HepG2 (cell line): ENCODE results near the gene KREMEN1. TPM values are rescaled to one million over a fixed set of nuclear protein-coding genes. Genes with fewer than 3 reads are reported as not detected.

Experiments used
- ATAC-seq: fragments of 200-7000 bp; cut with Tn5 transposase; 3 replicates; pipeline ENCODE4 v1.9.1; 2020; ENCODE audit warnings: mild to moderate bottlenecking, moderate library complexity
- BruUV-seq: library from RNA; stranded (reverse); fragments of 400-500 nt; replicated peaks from 2 replicates; lab custom pipeline; 2021; lab: Mats Ljungman, UMichigan
- CTCF ChIA-PET: fragments of 300-600 bp; formaldehyde crosslinking; extraction: SDS; loops from one replicate; lab custom pipeline; 2021; ENCODE audit warnings: low total read pairs, inconsistent platforms, low intra/inter-chr PET ratio; lab: Yijun Ruan, JAX
- POLR2A ChIA-PET: fragments of 350-600 bp; sonication (Branson Sonifier 250); formaldehyde crosslinking; loops from one replicate; lab custom pipeline; 2020; ENCODE audit warnings: antibody characterized with exemption, inconsistent platforms; lab: Yijun Ruan, JAX
- DNase-seq: peaks from one replicate; pipeline ENCODE4 v3.0.0-alpha.2; 2015; ENCODE audit warnings: low spot score
- FAIRE-seq: peaks from 3 replicates; lab custom pipeline; 2011; peaks lifted over from hg19 to GRCh38; lab: Jason Lieb, UNC
- H2AFZ ChIP-seq: one replicate; pipeline ENCODE4 v1.6.1; 2011; ENCODE audit warnings: low read length, inconsistent platforms
- H3K27ac ChIP-seq: fragments of 300-600 bp; 3 replicates; pipeline ENCODE4 v1.8.0; 2011; ENCODE audit warnings: mixed run types, mild to moderate bottlenecking, mixed read lengths, low read length, inconsistent platforms; ENCODE audit not compliant: insufficient read depth; ENCODE audit errors: extremely low read length
- H3K27me3 ChIP-seq, 2 experiments: fragments of 200-600 bp in 1 of 2; 2 replicates in 1 of 2; 3 replicates in 1 of 2; pipeline versions ENCODE4 v1.6.0 to v1.8.0; 2011; ENCODE audit warnings: low read length in 2 of 2, mild to moderate bottlenecking in 2 of 2, moderate library complexity in 2 of 2, inconsistent platforms in 1 of 2; ENCODE audit not compliant: insufficient read depth in 2 of 2, control insufficient read depth in 1 of 2
- H3K36me3 ChIP-seq, 2 experiments: fragments of 200-600 bp in 1 of 2; replicated peaks in 1 of 2; 2 replicates in 1 of 2; 3 replicates in 1 of 2; pipeline versions ENCODE4 v1.5.1 to v1.8.0; 2011; ENCODE audit warnings: low read length in 2 of 2, inconsistent platforms in 1 of 2; ENCODE audit not compliant: insufficient read depth in 2 of 2, control insufficient read depth in 1 of 2
- H3K4me1 ChIP-seq: 2 replicates; pipeline ENCODE4 v1.5.1; 2012; ENCODE audit warnings: low read length, inconsistent platforms; ENCODE audit not compliant: insufficient read depth
- H3K4me2 ChIP-seq: 2 replicates; pipeline ENCODE4 v1.6.0; 2011; ENCODE audit warnings: low read depth, low read length, inconsistent platforms
- H3K4me3 ChIP-seq, 3 experiments: fragments of 200-600 bp in 1 of 3; sonication (generic), shearing (Covaris generic) in 1 of 3; replicated peaks in 1 of 3; 2 replicates each; pipeline ENCODE4 v1.5.1; 2011 to 2016; ENCODE audit warnings: low read length in 3 of 3, inconsistent platforms in 2 of 3, low read depth in 2 of 3, mild to moderate bottlenecking in 2 of 3, control low read depth in 1 of 3, mixed read lengths in 1 of 3; ENCODE audit not compliant: insufficient read depth in 1 of 3
- H3K79me2 ChIP-seq: one replicate; pipeline ENCODE4 v1.6.1; 2011; ENCODE audit warnings: low read length, inconsistent platforms; ENCODE audit not compliant: insufficient read depth
- H3K9ac ChIP-seq: 2 replicates; pipeline ENCODE4 v1.6.0; 2011; ENCODE audit warnings: mild to moderate bottlenecking, low read depth, low read length, inconsistent platforms; ENCODE audit not compliant: insufficient read depth
- H3K9me3 ChIP-seq: 2 replicates; pipeline ENCODE4 v1.5.1; 2012; ENCODE audit warnings: mild to moderate bottlenecking, low read length
- H4K20me1 ChIP-seq: 2 replicates; pipeline ENCODE4 v1.6.0; 2011; ENCODE audit warnings: inconsistent platforms, mild to moderate bottlenecking, low read length, moderate library complexity; ENCODE audit not compliant: insufficient read depth
- CBFB ChIP-seq: sonication (generic); formaldehyde crosslinking; IDR thresholded peaks from 2 replicates; pipeline ENCODE4 v1.4.0; 2020; ENCODE audit warnings: missing genetic modification reagents
- CEBPG ChIP-seq: IDR thresholded peaks from 2 replicates; pipeline ENCODE4 v1.6.1; 2016
- ERF ChIP-seq: IDR thresholded peaks from 2 replicates; pipeline ENCODE4 v1.6.1; 2018; ENCODE audit warnings: missing biosample characterization, missing genetic modification reagents
- KDM2A ChIP-seq: sonication (generic); formaldehyde crosslinking; IDR thresholded peaks from 2 replicates; pipeline ENCODE4 v1.4.0; 2020; ENCODE audit warnings: low read depth, missing genetic modification reagents, borderline replicate concordance
- NFE2 ChIP-seq: sonication (generic); formaldehyde crosslinking; IDR thresholded peaks from 2 replicates; pipeline ENCODE4 v1.4.0; 2020; ENCODE audit warnings: missing genetic modification reagents
- NFKB2 ChIP-seq: sonication (generic); formaldehyde crosslinking; IDR thresholded peaks from 2 replicates; pipeline ENCODE4 v1.4.0; 2020; ENCODE audit warnings: missing genetic modification reagents, borderline replicate concordance
- RFX5 ChIP-seq: IDR thresholded peaks from 2 replicates; pipeline ENCODE4 v1.6.1; 2011; ENCODE audit warnings: low read depth, low read length, improper control_type of control experiment
- SIX1 ChIP-seq: sonication (generic); formaldehyde crosslinking; IDR thresholded peaks from 2 replicates; pipeline ENCODE4 v1.4.0; 2020; ENCODE audit warnings: missing genetic modification reagents, borderline replicate concordance
- SP140L ChIP-seq: sonication (generic); formaldehyde crosslinking; IDR thresholded peaks from 2 replicates; pipeline ENCODE4 v1.4.0; 2020; ENCODE audit warnings: missing genetic modification reagents, borderline replicate concordance
- ZKSCAN5 ChIP-seq: sonication (generic); formaldehyde crosslinking; IDR thresholded peaks from 2 replicates; pipeline ENCODE4 v1.5.1; 2020; ENCODE audit warnings: mild to moderate bottlenecking, missing genetic modification reagents
- ZMAT3 ChIP-seq: sonication (generic); formaldehyde crosslinking; conservative IDR thresholded peaks from 2 replicates; pipeline ENCODE4 v1.7.0; 2021; ENCODE audit warnings: missing genetic modification reagents
- ZNF34 ChIP-seq: sonication (generic); formaldehyde crosslinking; IDR thresholded peaks from 2 replicates; pipeline ENCODE4 v1.4.0; 2020; ENCODE audit warnings: mild to moderate bottlenecking, missing genetic modification reagents, borderline replicate concordance
- ZNF614 ChIP-seq: IDR thresholded peaks from 2 replicates; pipeline ENCODE4 v1.6.1; 2018; ENCODE audit warnings: missing biosample characterization, missing genetic modification reagents, inconsistent platforms, borderline replicate concordance
- WGBS: methylation state at CpG from one replicate; pipeline ENCODE4 v1.1.6; 2017; ENCODE audit warnings: low lambda C conversion rate; 5-methylcytosine and 5-hydroxymethylcytosine counted together
- in situ Hi-C: cut with HindIII; loops from 2 replicates; pipeline ENCODE4 v1.10.0; 2017; ENCODE audit warnings: low pct_unique_long_range_greater_than_20kb; ENCODE audit not compliant: extremely low pct_ligation_motif_present
- intact Hi-C: fragments of 100-400 bp; cut with micrococcal nuclease; formaldehyde crosslinking; loops from one replicate; pipeline ENCODE4 v1.10.0; 2022; ENCODE audit not compliant: unreplicated experiment
- polyA plus RNA-seq, 8 experiments: library from polyadenylated mRNA; depleted of rRNA in 3 of 8; stranded (reverse) in 7 of 8; unstranded in 1 of 8; fragments of >200 nt; fragmentation: Illumina TruSeq in 4 of 8; extraction: Trizol in 4 of 8; gene quantifications; 2 replicates each; pipeline versions ENCODE4 v1.2.1 to v1.2.3, GENCODE V29; 2011 to 2016; ENCODE audit warnings: low read depth in 4 of 8, missing spikeins in 1 of 8, mixed read lengths in 1 of 8; ENCODE audit not compliant: insufficient read depth in 1 of 8
- total RNA-seq, 5 experiments: library from RNA; depleted of rRNA; stranded (reverse); fragments of >200 nt; fragmentation: Illumina TruSeq; extraction: Trizol; gene quantifications; 2 replicates each; pipeline ENCODE4 v1.2.3, GENCODE V29; 2016; ENCODE audit warnings: low read depth in 1 of 5
- TF ChIP-seq, protein P1 (sequence below): sonication (generic); formaldehyde crosslinking; IDR thresholded peaks from 2 replicates; pipeline ENCODE4 v1.5.0; 2020; ENCODE audit warnings: missing genetic modification reagents
- TF ChIP-seq, protein P2 (sequence below): sonication (generic); formaldehyde crosslinking; IDR thresholded peaks from 2 replicates; pipeline ENCODE4 v1.4.0; 2020; ENCODE audit warnings: missing genetic modification reagents
- TF ChIP-seq, protein P3 (sequence below): sonication (generic); formaldehyde crosslinking; IDR thresholded peaks from 2 replicates; pipeline ENCODE4 v1.4.0; 2020; ENCODE audit warnings: missing genetic modification reagents

Gene KREMEN1
- total and polyA plus RNA-seq, 2 of the 13 experiments (the other 11 are each of a cell fraction or from before 2014, with no cell fraction given): 9.8 to 13.8 TPM

DNA sequence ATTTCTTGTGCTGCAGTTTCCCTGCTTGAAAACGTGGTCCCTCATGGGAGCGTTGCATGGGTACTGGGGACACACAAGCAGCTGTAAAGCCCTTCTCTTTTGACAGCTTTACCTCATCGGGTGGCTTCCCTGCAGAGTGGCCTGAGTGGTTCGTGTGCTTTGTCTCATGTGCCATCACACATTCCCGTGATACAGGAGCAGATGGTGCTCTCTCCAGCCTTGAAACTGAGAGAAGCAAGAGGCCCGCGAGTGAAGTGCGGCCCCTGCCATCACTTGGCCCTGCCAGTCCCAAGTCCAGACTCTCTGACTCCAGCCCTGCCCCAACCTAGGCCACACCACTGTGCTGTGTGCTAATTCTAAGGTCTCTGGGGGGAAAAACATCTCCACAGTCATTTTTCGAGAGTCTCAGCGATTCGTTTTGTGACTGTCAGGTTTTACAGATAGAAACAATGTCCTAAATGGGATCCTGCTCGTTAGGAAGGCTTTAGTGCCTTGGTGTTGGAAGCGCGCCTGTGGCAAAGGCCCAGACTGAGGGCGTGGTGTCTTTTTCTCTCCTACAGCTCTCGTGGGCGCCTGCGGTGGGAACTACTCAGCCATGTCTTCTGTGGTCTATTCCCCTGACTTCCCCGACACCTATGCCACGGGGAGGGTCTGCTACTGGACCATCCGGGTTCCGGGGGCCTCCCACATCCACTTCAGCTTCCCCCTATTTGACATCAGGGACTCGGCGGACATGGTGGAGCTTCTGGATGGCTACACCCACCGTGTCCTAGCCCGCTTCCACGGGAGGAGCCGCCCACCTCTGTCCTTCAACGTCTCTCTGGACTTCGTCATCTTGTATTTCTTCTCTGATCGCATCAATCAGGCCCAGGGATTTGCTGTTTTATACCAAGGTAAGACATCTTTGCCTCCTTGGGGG is 64.2 kb downstream of the KREMEN1 start (continued):
- TF ChIP-seq CEBPG: no peak
- TF ChIP-seq RFX5: no peak
- no peak for TF ChIP-seq SIX1 (CRISPR knock-in tag)
- TF ChIP-seq NFE2 (CRISPR knock-in tag): no peak
- no peak for TF ChIP-seq ZMAT3 (CRISPR knock-in tag)
- TF ChIP-seq SP140L: no peak
- TF ChIP-seq, protein P1, sequence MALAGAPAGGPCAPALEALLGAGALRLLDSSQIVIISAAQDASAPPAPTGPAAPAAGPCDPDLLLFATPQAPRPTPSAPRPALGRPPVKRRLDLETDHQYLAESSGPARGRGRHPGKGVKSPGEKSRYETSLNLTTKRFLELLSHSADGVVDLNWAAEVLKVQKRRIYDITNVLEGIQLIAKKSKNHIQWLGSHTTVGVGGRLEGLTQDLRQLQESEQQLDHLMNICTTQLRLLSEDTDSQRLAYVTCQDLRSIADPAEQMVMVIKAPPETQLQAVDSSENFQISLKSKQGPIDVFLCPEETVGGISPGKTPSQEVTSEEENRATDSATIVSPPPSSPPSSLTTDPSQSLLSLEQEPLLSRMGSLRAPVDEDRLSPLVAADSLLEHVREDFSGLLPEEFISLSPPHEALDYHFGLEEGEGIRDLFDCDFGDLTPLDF: no peak
- no peak for TF ChIP-seq ZNF614 (CRISPR knock-in tag)
- TF ChIP-seq NFKB2: no peak
- no peak for TF ChIP-seq ERF

DNA sequence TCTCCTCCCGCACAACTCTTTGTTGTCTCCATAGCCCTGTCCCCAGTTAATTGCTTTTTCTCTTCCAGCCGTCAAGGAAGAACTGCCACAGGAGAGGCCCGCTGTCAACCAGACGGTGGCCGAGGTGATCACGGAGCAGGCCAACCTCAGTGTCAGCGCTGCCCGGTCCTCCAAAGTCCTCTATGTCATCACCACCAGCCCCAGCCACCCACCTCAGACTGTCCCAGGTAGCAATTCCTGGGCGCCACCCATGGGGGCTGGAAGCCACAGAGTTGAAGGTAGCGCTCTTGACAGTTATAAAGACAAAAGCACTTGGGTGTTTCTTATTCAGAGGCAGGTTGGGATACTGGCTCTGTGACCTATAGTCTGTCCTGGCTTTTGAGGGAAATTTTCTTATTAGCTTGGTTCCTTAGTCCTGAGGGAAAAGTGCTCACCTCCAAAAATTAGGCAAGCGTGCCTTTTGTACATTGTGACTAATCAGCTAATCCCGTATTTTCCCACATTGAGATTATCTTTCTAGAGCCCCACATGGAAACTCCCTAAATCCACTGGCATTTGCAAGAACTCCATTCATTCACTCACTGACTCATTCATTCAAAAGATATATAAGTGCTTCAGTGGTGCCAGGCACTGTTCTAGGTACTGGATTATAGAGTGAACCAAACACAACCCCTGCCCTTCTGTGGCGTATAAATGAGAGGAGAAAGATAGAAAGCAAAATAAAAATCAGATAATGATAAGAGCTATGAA is 65.9 kb downstream of the KREMEN1 start:
- FAIRE-seq: no peak
- DNase-seq: no peak
- 97% methylated on average over 11 of the region's 13 CpGs for WGBS
- TF ChIP-seq KDM2A (CRISPR knock-in tag) (no peak), ZNF34 (no peak), ZKSCAN5 (no peak), CBFB (CRISPR knock-in tag) (no peak)
- TF ChIP-seq, protein P2, sequence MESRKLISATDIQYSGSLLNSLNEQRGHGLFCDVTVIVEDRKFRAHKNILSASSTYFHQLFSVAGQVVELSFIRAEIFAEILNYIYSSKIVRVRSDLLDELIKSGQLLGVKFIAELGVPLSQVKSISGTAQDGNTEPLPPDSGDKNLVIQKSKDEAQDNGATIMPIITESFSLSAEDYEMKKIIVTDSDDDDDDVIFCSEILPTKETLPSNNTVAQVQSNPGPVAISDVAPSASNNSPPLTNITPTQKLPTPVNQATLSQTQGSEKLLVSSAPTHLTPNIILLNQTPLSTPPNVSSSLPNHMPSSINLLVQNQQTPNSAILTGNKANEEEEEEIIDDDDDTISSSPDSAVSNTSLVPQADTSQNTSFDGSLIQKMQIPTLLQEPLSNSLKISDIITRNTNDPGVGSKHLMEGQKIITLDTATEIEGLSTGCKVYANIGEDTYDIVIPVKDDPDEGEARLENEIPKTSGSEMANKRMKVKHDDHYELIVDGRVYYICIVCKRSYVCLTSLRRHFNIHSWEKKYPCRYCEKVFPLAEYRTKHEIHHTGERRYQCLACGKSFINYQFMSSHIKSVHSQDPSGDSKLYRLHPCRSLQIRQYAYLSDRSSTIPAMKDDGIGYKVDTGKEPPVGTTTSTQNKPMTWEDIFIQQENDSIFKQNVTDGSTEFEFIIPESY: peak; percentile 93
- TF ChIP-seq, protein P3, sequence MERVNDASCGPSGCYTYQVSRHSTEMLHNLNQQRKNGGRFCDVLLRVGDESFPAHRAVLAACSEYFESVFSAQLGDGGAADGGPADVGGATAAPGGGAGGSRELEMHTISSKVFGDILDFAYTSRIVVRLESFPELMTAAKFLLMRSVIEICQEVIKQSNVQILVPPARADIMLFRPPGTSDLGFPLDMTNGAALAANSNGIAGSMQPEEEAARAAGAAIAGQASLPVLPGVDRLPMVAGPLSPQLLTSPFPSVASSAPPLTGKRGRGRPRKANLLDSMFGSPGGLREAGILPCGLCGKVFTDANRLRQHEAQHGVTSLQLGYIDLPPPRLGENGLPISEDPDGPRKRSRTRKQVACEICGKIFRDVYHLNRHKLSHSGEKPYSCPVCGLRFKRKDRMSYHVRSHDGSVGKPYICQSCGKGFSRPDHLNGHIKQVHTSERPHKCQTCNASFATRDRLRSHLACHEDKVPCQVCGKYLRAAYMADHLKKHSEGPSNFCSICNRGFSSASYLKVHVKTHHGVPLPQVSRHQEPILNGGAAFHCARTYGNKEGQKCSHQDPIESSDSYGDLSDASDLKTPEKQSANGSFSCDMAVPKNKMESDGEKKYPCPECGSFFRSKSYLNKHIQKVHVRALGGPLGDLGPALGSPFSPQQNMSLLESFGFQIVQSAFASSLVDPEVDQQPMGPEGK (CRISPR knock-in tag): no peak
- no peak for ATAC-seq
- no peak overlapping the region for H3K4me2 ChIP-seq
- H3K9me3 ChIP-seq: no peaks in the 10 kb centered on the region; the same call in 1 of the 2 replicates
- H2AFZ ChIP-seq: no peak overlapping the region
- H3K9ac ChIP-seq: no peak overlapping the region
- intact Hi-C loops: no loop called here
- peaks cover 27% of the 10 kb centered on the region for H3K4me1 ChIP-seq
- CTCF ChIA-PET: no interaction called here
- POLR2A ChIA-PET: no interaction called here
- H3K36me3 ChIP-seq: peaks cover 2 to 14% of the 10 kb centered on the region in 2 experiments; a peak in 4 of 5 replicates
- in situ Hi-C loops: no loop called here
- no peaks in the 10 kb centered on the region for H3K27me3 ChIP-seq
- H3K27ac ChIP-seq: no peak overlapping the region
- H4K20me1 ChIP-seq: no peaks in the 10 kb centered on the region
- no TSS peak for BruUV-seq
- no peak overlapping the region for H3K4me3 ChIP-seq
- no peaks in the 10 kb centered on the region for H3K79me2 ChIP-seq
